Fibroblast of the aortic adventitia (primary cell): Measurements from ENCODE around the gene DDX19B. TPM values are rescaled to one million over a fixed set of nuclear protein-coding genes. Genes with fewer than 3 reads are reported as not detected.
"Not testable (repeated sequence)": the region's sequence is repeated elsewhere in the genome, so short reads cannot be mapped to it uniquely, and the experiment has no call there.

ENCODE experiments used
- DNase-seq: peaks from one replicate; pipeline ENCODE4 v3.0.0-alpha.2; 2010; ENCODE audit warnings: low read depth
- H3K4me3 ChIP-seq: 2 replicates; pipeline ENCODE4 v1.5.1; 2011; ENCODE audit warnings: low read depth, mild to moderate bottlenecking, control low read depth, low read length, moderate library complexity
- CTCF ChIP-seq: IDR thresholded peaks from 2 replicates; pipeline ENCODE4 v1.5.1; 2011; ENCODE audit warnings: mild to moderate bottlenecking, low read length, control low read depth, inconsistent platforms; ENCODE audit not compliant: insufficient read depth
- total RNA-seq: library from RNA; depleted of rRNA; stranded (reverse); fragments of >200 nt; gene quantifications from 2 replicates; pipeline ENCODE4 v1.2.3, GENCODE V29; 2012; ENCODE audit warnings: low replicate concordance

The DDX19B gene
- 28.5 and 30.5 TPM in 2 replicates for total RNA-seq

GRCh38 chr16:70298988-70299938 is at the start of gene DDX19B:
TSS of gene DDX19B (plus strand) at chr16:70299186. CDS start at chr16:70299298, 112 bp downstream.
- TF ChIP-seq CTCF = no peak
- peak; percentile 68 for DNase-seq
- H3K4me3 ChIP-seq = peak within 1 kb of the TSS; percentile 97

GRCh38 chr16:70249697-70250096 is 49.3 kb upstream of the DDX19B start:
- not testable (repeated sequence) for DNase-seq, H3K4me3 ChIP-seq

- peak overlapping the region; percentile 42 for H3K4me3 ChIP-seq
- TF ChIP-seq CTCF = no peak
- DNase-seq = peak; percentile 48
Observed at GRCh38 chr16:70250748-70251628, 48.0 kb upstream of the DDX19B start.

- DNase-seq = peak; percentile 82
- TF ChIP-seq CTCF = peak; percentile 92
- H3K4me3 ChIP-seq = peak within 1 kb of the TSS; percentile 52
Observed at GRCh38 chr16:70251629-70252354, 47.2 kb upstream of the DDX19B start, which contains the start of gene EXOSC6. TSS of gene EXOSC6 (minus strand) at chr16:70251940. CDS start at chr16:70251900, 40 bp downstream.

- TF ChIP-seq CTCF = peak; percentile 54
- peak; percentile 18 for DNase-seq
- H3K4me3 ChIP-seq = no peak overlapping the region
Observed at GRCh38 chr16:70252355-70252988, 46.5 kb upstream of the DDX19B start.

GRCh38 chr16:70253291-70254106 is 45.5 kb upstream of the DDX19B start:
- DNase-seq = peak; percentile 41
- H3K4me3 ChIP-seq = no peak overlapping the region
- peak; percentile 64 for TF ChIP-seq CTCF
